SK-N-SH (cell line): ENCODE data around the gene PDE4B. TPM values are rescaled to one million over a fixed set of nuclear protein-coding genes. Genes with fewer than 3 reads are reported as not detected.
"Not testable (repeated sequence)": the region's sequence is repeated elsewhere in the genome, so short reads cannot be mapped to it uniquely, and the experiment has no call there.

Experiments
- CTCF ChIA-PET: fragments of 300-600, 350-600 bp; formaldehyde crosslinking; extraction: SDS; loops from one replicate; lab custom pipeline; 2021; lab: Yijun Ruan, JAX
- POLR2A ChIA-PET: fragments of 350-600 bp; sonication (Branson Sonifier 250); formaldehyde crosslinking; extraction: SDS; loops from one replicate; lab custom pipeline; 2020; ENCODE audit warnings: antibody characterized with exemption, inconsistent platforms; lab: Yijun Ruan, JAX
- DNase-seq: peaks from one replicate; pipeline ENCODE4 v3.0.0; 2012
- H2AFZ ChIP-seq: fragments of 200-600 bp; sonication (generic); 2 replicates; pipeline ENCODE4 v1.8.1; 2016; ENCODE audit warnings: antibody characterized with exemption, mild to moderate bottlenecking, low read depth
- H3F3A ChIP-seq: fragments of 200-600 bp; sonication (generic); replicated peaks from 2 replicates; pipeline ENCODE3; 2016; ENCODE audit warnings: antibody characterized with exemption, mild to moderate bottlenecking; ENCODE audit not compliant: insufficient read depth
- H3K27ac ChIP-seq, 2 experiments: fragments of 200-500 bp in 1 of 2; fragments of 200-600 bp in 1 of 2; sonication (Bioruptor generic) in 1 of 2; sonication (generic), shearing (Covaris generic) in 1 of 2; 2 replicates each; pipeline versions ENCODE4 v1.5.1 to v1.6.1; 2014 to 2016; ENCODE audit warnings: low read depth in 2 of 2, inconsistent platforms in 1 of 2, low read length in 1 of 2, mild to moderate bottlenecking in 1 of 2, mixed read lengths in 1 of 2
- H3K27me3 ChIP-seq: fragments of 200-600 bp; sonication (generic), shearing (Covaris generic); 2 replicates; pipeline ENCODE4 v1.6.1; 2016; ENCODE audit warnings: mixed run types; ENCODE audit not compliant: insufficient read depth
- H3K36me3 ChIP-seq, 2 experiments: fragments of 200-500 bp in 1 of 2; fragments of 200-600 bp in 1 of 2; sonication (Bioruptor generic) in 1 of 2; sonication (generic) in 1 of 2; replicated peaks in 1 of 2; 2 replicates each; pipeline versions ENCODE3 to v1.5.1; 2014 to 2016; ENCODE audit warnings: low read length in 1 of 2, mild to moderate bottlenecking in 1 of 2; ENCODE audit not compliant: insufficient read depth in 2 of 2, control insufficient read depth in 1 of 2
- H3K4me1 ChIP-seq, 2 experiments: fragments of 200-500 bp in 1 of 2; fragments of 200-600 bp in 1 of 2; sonication (Bioruptor generic) in 1 of 2; sonication (generic), shearing (Covaris generic) in 1 of 2; 2 replicates each; pipeline versions ENCODE4 v1.5.1 to v1.6.1; 2014 to 2016; ENCODE audit warnings: low read depth in 1 of 2, low read length in 1 of 2, mixed run types in 1 of 2; ENCODE audit not compliant: insufficient read depth in 2 of 2, control insufficient read depth in 1 of 2
- H3K4me2 ChIP-seq: fragments of 200-600 bp; sonication (generic), shearing (Covaris generic); 2 replicates; pipeline ENCODE4 v1.6.1; 2017; ENCODE audit warnings: mixed run types
- H3K4me3 ChIP-seq, 2 experiments: fragments of 200-500 bp in 1 of 2; fragments of 200-600 bp in 1 of 2; sonication (Bioruptor generic) in 1 of 2; sonication (generic), shearing (Covaris generic) in 1 of 2; 2 replicates each; pipeline versions ENCODE4 v1.5.1 to v1.8.1; 2014 to 2016; ENCODE audit warnings: low read depth in 2 of 2, inconsistent platforms in 1 of 2, low read length in 1 of 2, mild to moderate bottlenecking in 1 of 2, mixed read lengths in 1 of 2, moderate library complexity in 1 of 2
- H3K79me2 ChIP-seq: fragments of 200-600 bp; sonication (generic); 2 replicates; pipeline ENCODE4 v1.8.1; 2017; ENCODE audit warnings: mild to moderate bottlenecking; ENCODE audit not compliant: insufficient read depth
- H3K9ac ChIP-seq: fragments of 200-600 bp; sonication (generic); 2 replicates; pipeline ENCODE4 v1.6.1; 2017; ENCODE audit warnings: mixed run types
- H3K9me2 ChIP-seq: fragments of 200-600 bp; sonication (generic); 2 replicates; pipeline ENCODE4 v1.6.1; 2017; ENCODE audit warnings: mixed run types
- H3K9me3 ChIP-seq: fragments of 200-600 bp; sonication (generic); 2 replicates; pipeline ENCODE4 v1.6.1; 2017; ENCODE audit warnings: mixed run types, mild to moderate bottlenecking, moderate library complexity
- H4K20me1 ChIP-seq: fragments of 200-600 bp; sonication (generic); 2 replicates; pipeline ENCODE4 v1.6.1; 2017; ENCODE audit warnings: mild to moderate bottlenecking, mixed run types; ENCODE audit not compliant: insufficient read depth
- CHD2 ChIP-seq: fragments of 150-350 bp; IDR thresholded peaks from 2 replicates; pipeline ENCODE4 v1.6.1; 2018; ENCODE audit warnings: low read length; ENCODE audit not compliant: partially characterized antibody
- CTCF ChIP-seq: fragments of 200-600 bp; sonication (generic); IDR thresholded peaks from 2 replicates; pipeline ENCODE4 v1.6.1; 2017; ENCODE audit warnings: antibody characterized with exemption, mild to moderate bottlenecking, moderate library complexity
- ELF1 ChIP-seq: IDR thresholded peaks from 2 replicates; pipeline ENCODE4 v1.4.0; 2012
- EP300 ChIP-seq, 2 experiments: IDR thresholded peaks; 2 replicates each; pipeline versions ENCODE4 v1.4.0 to v1.6.1; 2012; ENCODE audit warnings: borderline replicate concordance in 1 of 2, low read depth in 1 of 2, low read length in 1 of 2
- EZH2phosphoT487 ChIP-seq: fragments of 200-600 bp; sonication (generic); IDR thresholded peaks from 2 replicates; pipeline ENCODE4 v1.6.1; 2017; ENCODE audit warnings: low read depth, mixed run types, mild to moderate bottlenecking, antibody characterized with exemption, moderate library complexity, borderline replicate concordance
- FOXJ3 ChIP-seq: sonication (generic); formaldehyde crosslinking; IDR thresholded peaks from 2 replicates; pipeline ENCODE4 v1.5.1; 2020; ENCODE audit warnings: mild to moderate bottlenecking, missing genetic modification reagents
- GABPA ChIP-seq: IDR thresholded peaks from 2 replicates; pipeline ENCODE4 v1.4.0; 2012; ENCODE audit warnings: low read depth, mild to moderate bottlenecking
- GATA2 ChIP-seq: sonication (generic); formaldehyde crosslinking; IDR thresholded peaks from 2 replicates; pipeline ENCODE4 v1.5.0; 2020; ENCODE audit warnings: mild to moderate bottlenecking, missing genetic modification reagents
- IRF3 ChIP-seq: fragments of 150-350 bp; IDR thresholded peaks from 2 replicates; pipeline ENCODE4 v1.6.1; 2016; ENCODE audit warnings: mild to moderate bottlenecking, low read depth, low read length
- MAX ChIP-seq: IDR thresholded peaks from 2 replicates; pipeline ENCODE4 v1.4.0; 2012; ENCODE audit warnings: low read depth
- MEF2A ChIP-seq: IDR thresholded peaks from 2 replicates; pipeline ENCODE4 v1.4.0; 2012; ENCODE audit warnings: low read depth, borderline replicate concordance
- POLR2AphosphoS5 ChIP-seq: IDR thresholded peaks from 2 replicates; pipeline ENCODE4 v1.6.1; 2012; ENCODE audit warnings: low read depth, low read length
- RCOR1 ChIP-seq: fragments of 150-350 bp; IDR thresholded peaks from 2 replicates; pipeline ENCODE4 v1.6.1; 2017; ENCODE audit warnings: antibody characterized with exemption, low read length
- REST ChIP-seq: IDR thresholded peaks from 2 replicates; pipeline ENCODE4 v1.6.1; 2012; ENCODE audit warnings: mild to moderate bottlenecking, low read depth, low read length, moderate library complexity
- SMC3 ChIP-seq: IDR thresholded peaks from 2 replicates; pipeline ENCODE4 v1.6.1; 2012; ENCODE audit warnings: low read depth, low read length, improper control_type of control experiment
- TCF12 ChIP-seq: IDR thresholded peaks from 2 replicates; pipeline ENCODE4 v1.4.0; 2012
- TEAD4 ChIP-seq: IDR thresholded peaks from 2 replicates; pipeline ENCODE4 v1.4.0; 2012; ENCODE audit warnings: mild to moderate bottlenecking, borderline replicate concordance; ENCODE audit not compliant: insufficient read depth
- USF1 ChIP-seq: IDR thresholded peaks from 2 replicates; pipeline ENCODE4 v1.4.0; 2012; ENCODE audit warnings: low read depth, borderline replicate concordance
- YY1 ChIP-seq: IDR thresholded peaks from 2 replicates; pipeline ENCODE4 v1.4.0; 2012; ENCODE audit warnings: low read depth, mild to moderate bottlenecking
- WGBS: methylation state at CpG from one replicate; pipeline ENCODE4 v1.1.6; 2017; ENCODE audit warnings: low lambda C conversion rate; 5-methylcytosine and 5-hydroxymethylcytosine counted together
- polyA plus RNA-seq, 3 experiments: library from polyadenylated mRNA; depleted of rRNA; stranded (reverse); fragments of >200 nt; gene quantifications; 2 replicates each; pipeline ENCODE4 v1.2.3, GENCODE V29; 2012
- TF ChIP-seq, protein P1 (sequence below): IDR thresholded peaks from 2 replicates; pipeline ENCODE4 v1.4.0; 2012; ENCODE audit warnings: low read depth, borderline replicate concordance

Gene PDE4B
- polyA plus RNA-seq, 1 of the 3 experiments (the other 2 are of a cell fraction): 1.9 TPM

GRCh38 chr1:66418021-66418420, 625.3 kb downstream of the PDE4B start:
- H3K9ac ChIP-seq: no peak overlapping the region
- 64% methylated on average over 1 of the region's 1 CpG for WGBS
- H3K27ac ChIP-seq: no peak overlapping the region
- no peak for TF ChIP-seq CTCF
- TF ChIP-seq GABPA: no peak
- TF ChIP-seq USF1: no peak
- TF ChIP-seq, protein P1, sequence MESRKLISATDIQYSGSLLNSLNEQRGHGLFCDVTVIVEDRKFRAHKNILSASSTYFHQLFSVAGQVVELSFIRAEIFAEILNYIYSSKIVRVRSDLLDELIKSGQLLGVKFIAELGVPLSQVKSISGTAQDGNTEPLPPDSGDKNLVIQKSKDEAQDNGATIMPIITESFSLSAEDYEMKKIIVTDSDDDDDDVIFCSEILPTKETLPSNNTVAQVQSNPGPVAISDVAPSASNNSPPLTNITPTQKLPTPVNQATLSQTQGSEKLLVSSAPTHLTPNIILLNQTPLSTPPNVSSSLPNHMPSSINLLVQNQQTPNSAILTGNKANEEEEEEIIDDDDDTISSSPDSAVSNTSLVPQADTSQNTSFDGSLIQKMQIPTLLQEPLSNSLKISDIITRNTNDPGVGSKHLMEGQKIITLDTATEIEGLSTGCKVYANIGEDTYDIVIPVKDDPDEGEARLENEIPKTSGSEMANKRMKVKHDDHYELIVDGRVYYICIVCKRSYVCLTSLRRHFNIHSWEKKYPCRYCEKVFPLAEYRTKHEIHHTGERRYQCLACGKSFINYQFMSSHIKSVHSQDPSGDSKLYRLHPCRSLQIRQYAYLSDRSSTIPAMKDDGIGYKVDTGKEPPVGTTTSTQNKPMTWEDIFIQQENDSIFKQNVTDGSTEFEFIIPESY: no peak
- no peak for TF ChIP-seq FOXJ3
- no peak for TF ChIP-seq YY1
- TF ChIP-seq IRF3: no peak
- no peak for TF ChIP-seq CHD2
- no peak for TF ChIP-seq ELF1
- TF ChIP-seq EP300 (IDR thresholded peaks at IDR 0.05; ENCODE audit: borderline replicate concordance in 1 of 2, low read depth in 1 of 2, low read length in 1 of 2): no peak
- TF ChIP-seq REST: no peak
- TF ChIP-seq EZH2phosphoT487: no peak
- TF ChIP-seq GATA2 (CRISPR knock-in tag): no peak
- no peak for TF ChIP-seq TEAD4
- TF ChIP-seq MAX: no peak
- no peak for TF ChIP-seq POLR2AphosphoS5
- no peak for TF ChIP-seq TCF12
- TF ChIP-seq RCOR1: no peak
- TF ChIP-seq SMC3: no peak
- TF ChIP-seq MEF2A: no peak
- H2AFZ ChIP-seq: no peak overlapping the region
- H3K9me3 ChIP-seq: no peaks in the 10 kb centered on the region
- H4K20me1 ChIP-seq: no peaks in the 10 kb centered on the region
- H3K4me3 ChIP-seq: no peak overlapping the region
- H3K36me3 ChIP-seq: no peaks in the 10 kb centered on the region
- peaks cover 0 to 2% of the 10 kb centered on the region in 2 experiments; a peak in 1 of 4 replicates for H3K4me1 ChIP-seq
- H3F3A ChIP-seq: no peaks in the 10 kb centered on the region
- POLR2A ChIA-PET: no interaction called here
- H3K4me2 ChIP-seq: no peak overlapping the region
- H3K79me2 ChIP-seq: no peaks in the 10 kb centered on the region
- no peaks in the 10 kb centered on the region for H3K9me2 ChIP-seq
- no peaks in the 10 kb centered on the region for H3K27me3 ChIP-seq
- no peak for DNase-seq
- CTCF ChIA-PET: no interaction called here

DNA sequence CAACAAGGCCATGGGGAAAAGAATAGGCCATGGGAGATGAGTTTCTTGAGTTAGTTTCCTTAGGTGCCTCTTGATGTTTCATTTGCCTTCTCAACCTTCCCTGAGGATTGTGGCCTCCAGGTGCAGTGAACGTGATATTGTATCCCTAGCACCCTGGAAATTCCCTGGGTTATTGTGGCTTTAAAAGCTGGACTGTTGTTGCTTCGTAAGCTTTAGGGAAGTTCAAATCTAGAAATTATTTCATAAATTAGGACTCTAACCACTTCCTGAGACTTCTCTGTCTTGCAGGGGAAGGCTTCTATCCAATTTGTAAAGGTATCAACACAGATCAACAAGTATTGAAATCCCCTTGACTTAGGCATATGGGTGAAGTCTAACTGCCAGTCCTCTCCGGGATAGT, 627.5 kb downstream of the PDE4B start:
- H3F3A ChIP-seq, H3K36me3 ChIP-seq, H3K27me3 ChIP-seq, H3K4me3 ChIP-seq, DNase-seq, H3K9me3 ChIP-seq, H2AFZ ChIP-seq, H3K79me2 ChIP-seq, H3K9ac ChIP-seq, H3K4me1 ChIP-seq, H4K20me1 ChIP-seq, H3K4me2 ChIP-seq, H3K27ac ChIP-seq, CTCF ChIA-PET, H3K9me2 ChIP-seq, POLR2A ChIA-PET: not testable (repeated sequence)
- WGBS: 81% methylated on average over 3 of the region's 3 CpGs
